OCI-LY1 (cell line): ENCODE data around the gene ARMH1.
A peak's percentile ranks its signal among the peaks of the same experiment; 100 is the strongest.

Experiments used
- H2AFZ ChIP-seq: fragments of 200-600 bp; sonication (generic), shearing (Covaris generic); 2 replicates; pipeline ENCODE4 v1.6.0; 2014; ENCODE audit warnings: antibody characterized with exemption, mild to moderate bottlenecking, low read length
- H3F3A ChIP-seq: fragments of 200-600 bp; sonication (generic), shearing (Covaris generic); 2 replicates; pipeline ENCODE4 v1.6.0; 2014; ENCODE audit warnings: mild to moderate bottlenecking, antibody characterized with exemption, low read length, moderate library complexity; ENCODE audit not compliant: insufficient read depth
- H3K27ac ChIP-seq: fragments of 200-600 bp; sonication (generic); 2 replicates; pipeline ENCODE4 v1.5.1; 2014; ENCODE audit warnings: low read length, mixed run types, mild to moderate bottlenecking, low read depth; ENCODE audit not compliant: poor library complexity, severe bottlenecking
- H3K27me3 ChIP-seq: fragments of 200-600 bp; sonication (generic); 2 replicates; pipeline ENCODE4 v1.6.0; 2014; ENCODE audit warnings: antibody characterized with exemption, mild to moderate bottlenecking, low read length, moderate library complexity; ENCODE audit not compliant: insufficient read depth
- H3K36me3 ChIP-seq: fragments of 200-600 bp; sonication (generic); 2 replicates; pipeline ENCODE4 v1.6.1; 2014; ENCODE audit warnings: mild to moderate bottlenecking, antibody characterized with exemption, low read length, moderate library complexity, mixed read lengths; ENCODE audit not compliant: insufficient read depth
- H3K4me1 ChIP-seq: fragments of 200-600 bp; sonication (generic); 2 replicates; pipeline ENCODE4 v1.5.1; 2014; ENCODE audit warnings: mild to moderate bottlenecking, low read length, moderate library complexity; ENCODE audit not compliant: insufficient read depth, severe bottlenecking
- H3K4me2 ChIP-seq: fragments of 200-600 bp; sonication (generic), shearing (Covaris generic); 2 replicates; pipeline ENCODE4 v1.6.1; 2014; ENCODE audit warnings: low read length
- H3K4me3 ChIP-seq: fragments of 200-600 bp; sonication (generic); 2 replicates; pipeline ENCODE4 v1.5.1; 2014; ENCODE audit warnings: low read length, low read depth, mild to moderate bottlenecking, mixed read lengths; ENCODE audit not compliant: poor library complexity, severe bottlenecking
- H3K79me2 ChIP-seq: fragments of 200-600 bp; shearing (Covaris generic); 2 replicates; pipeline ENCODE4 v1.6.1; 2016; ENCODE audit warnings: mixed run types, low read length, mixed read lengths; ENCODE audit not compliant: insufficient read depth
- H3K9ac ChIP-seq: fragments of 200-600 bp; sonication (generic), shearing (Covaris generic); 2 replicates; pipeline ENCODE4 v1.6.1; 2014; ENCODE audit warnings: mild to moderate bottlenecking, low read length, mixed read lengths
- H3K9me2 ChIP-seq: fragments of 200-600 bp; sonication (generic), shearing (Covaris generic); 2 replicates; pipeline ENCODE4 v1.6.1; 2014; ENCODE audit warnings: low read depth, mild to moderate bottlenecking, low read length, mixed read lengths
- H3K9me3 ChIP-seq: fragments of 200-600 bp; shearing (Covaris generic); 2 replicates; pipeline ENCODE4 v1.6.1; 2014; ENCODE audit warnings: low read length, mixed read lengths
- H4K20me1 ChIP-seq: fragments of 200-600 bp; sonication (generic), shearing (Covaris generic); 2 replicates; pipeline ENCODE4 v1.6.0; 2016; ENCODE audit warnings: mild to moderate bottlenecking, low read length; ENCODE audit not compliant: insufficient read depth
- CTCF ChIP-seq: fragments of 200-600 bp; sonication (generic), shearing (Covaris generic); IDR thresholded peaks from 2 replicates; pipeline ENCODE4 v1.5.1; 2017; ENCODE audit warnings: mild to moderate bottlenecking, antibody characterized with exemption, low read length, moderate library complexity, mixed read lengths
- EZH2 ChIP-seq: fragments of 200-600 bp; sonication (generic), shearing (Covaris generic); IDR thresholded peaks from 2 replicates; pipeline ENCODE4 v1.8.0; 2017; ENCODE audit warnings: borderline replicate concordance, mixed run types, mild to moderate bottlenecking, antibody characterized with exemption, low read length, moderate library complexity, mixed read lengths

The ARMH1 gene

DNA sequence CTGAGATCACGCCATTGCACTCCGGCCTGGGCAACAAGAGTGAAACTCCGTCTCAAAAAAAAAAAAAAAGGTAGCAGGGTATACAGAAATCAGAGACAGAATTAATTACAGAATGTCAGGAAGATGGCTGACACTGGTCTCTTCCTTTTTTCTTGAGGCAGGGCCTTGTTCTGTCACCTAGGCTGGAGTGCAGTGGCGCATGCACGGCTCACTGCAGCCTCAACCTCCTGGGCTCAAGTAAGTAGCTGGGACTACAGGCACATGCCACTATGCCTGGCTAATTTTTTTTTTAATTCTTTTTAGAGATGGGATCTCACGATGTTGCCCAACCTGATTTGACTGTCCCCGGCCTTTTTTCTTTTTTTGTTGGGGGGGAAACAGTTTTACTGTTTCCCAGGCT lies 40.0 kb downstream of the ARMH1 start:
- TF ChIP-seq CTCF (no peak), EZH2 (no peak)
- H4K20me1 ChIP-seq = no peaks in the 10 kb centered on the region
- peaks cover 53% of the 10 kb centered on the region for H3K4me1 ChIP-seq
- H3K4me2 ChIP-seq = peak overlapping the region; percentile 33
- no peaks in the 10 kb centered on the region for H3K79me2 ChIP-seq
- no peaks in the 10 kb centered on the region for H3K9me3 ChIP-seq
- H3K4me3 ChIP-seq = no peak overlapping the region
- no peaks in the 10 kb centered on the region for H3K9me2 ChIP-seq
- peak overlapping the region; percentile 96 for H3K27ac ChIP-seq
- H3K27me3 ChIP-seq = no peaks in the 10 kb centered on the region
- peak overlapping the region; percentile 42; the same call in 1 of the 2 replicates for H3K9ac ChIP-seq
- no peaks in the 10 kb centered on the region for H3K36me3 ChIP-seq
- peaks cover 7% of the 10 kb centered on the region for H3F3A ChIP-seq
- H2AFZ ChIP-seq = peak overlapping the region; percentile 80; the same call in 1 of the 2 replicates

DNA sequence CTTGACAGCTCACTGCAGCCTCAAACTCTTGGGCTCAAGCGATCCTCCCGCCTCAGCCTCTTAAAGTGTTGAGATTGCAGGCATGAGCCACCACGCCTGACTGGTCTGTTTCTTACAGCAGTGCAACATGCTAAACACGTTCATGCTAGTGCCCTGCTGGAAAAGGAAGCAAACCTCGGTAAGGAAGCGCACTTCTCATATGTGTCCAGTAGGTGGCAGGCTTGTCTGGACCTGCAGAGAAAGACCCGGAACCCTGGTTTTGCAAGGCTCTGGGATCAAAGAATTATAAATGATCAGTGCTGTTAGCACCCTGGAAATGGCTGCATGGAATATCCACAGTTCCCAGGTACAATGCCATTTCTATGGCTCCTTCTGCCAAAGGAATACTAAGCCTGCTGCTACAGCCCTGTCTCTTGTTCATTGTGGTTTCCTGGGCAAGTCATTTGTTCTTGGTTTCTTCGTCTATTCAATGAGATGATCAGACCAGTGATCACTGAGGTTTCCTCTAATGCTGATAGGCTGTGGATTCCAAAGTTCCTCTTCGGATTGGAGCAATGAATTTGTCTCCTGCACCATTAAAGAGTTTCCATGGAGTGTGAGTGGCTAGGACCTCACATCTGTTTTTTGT lies 40.5 kb downstream of the ARMH1 start:
- Histone ChIP-seq H3K9me3 (no peaks in the 10 kb centered on the region), H3F3A (peaks cover 7% of the 10 kb centered on the region), H3K9ac (peak overlapping the region; percentile 42; the same call in 1 of the 2 replicates), H3K9me2 (no peaks in the 10 kb centered on the region), H3K27ac (peak overlapping the region; percentile 96), H3K4me1 (peaks cover 54% of the 10 kb centered on the region), H2AFZ (peak overlapping the region; percentile 80; the same call in 1 of the 2 replicates), H3K4me3 (no peak overlapping the region), H3K27me3 (no peaks in the 10 kb centered on the region), H3K4me2 (peak overlapping the region; percentile 33), H3K36me3 (no peaks in the 10 kb centered on the region), H4K20me1 (no peaks in the 10 kb centered on the region), H3K79me2 (no peaks in the 10 kb centered on the region)
- TF ChIP-seq EZH2 = no peak
- peak; percentile 95 for TF ChIP-seq CTCF

GRCh38 chr1:44717156-44717555 lies 42.6 kb downstream of the ARMH1 start:
- no peaks in the 10 kb centered on the region for H3K79me2 ChIP-seq
- TF ChIP-seq CTCF (no peak), EZH2 (no peak)
- no peaks in the 10 kb centered on the region for H3K9me3 ChIP-seq
- H3K36me3 ChIP-seq = no peaks in the 10 kb centered on the region
- no peak overlapping the region for H3K9ac ChIP-seq
- no peaks in the 10 kb centered on the region for H3K9me2 ChIP-seq
- H3K4me3 ChIP-seq = no peak overlapping the region
- H3F3A ChIP-seq = peaks cover 11% of the 10 kb centered on the region
- no peak overlapping the region; the same call in 1 of the 2 replicates for H3K4me2 ChIP-seq
- no peak overlapping the region for H3K27ac ChIP-seq
- H3K27me3 ChIP-seq = no peaks in the 10 kb centered on the region
- H2AFZ ChIP-seq = no peak overlapping the region
- peaks cover 69% of the 10 kb centered on the region for H3K4me1 ChIP-seq
- no peaks in the 10 kb centered on the region for H4K20me1 ChIP-seq
